Lower leg skin (tissue), 3 donors: ENCODE measurements around the gene CDC37.

Experiments used
- POLR2A ChIP-seq, 2 donors: fragments of 450-650 bp; IDR thresholded peaks; one replicate each; pipeline ENCODE4 v1.6.1; 2016 to 2017; ENCODE audit warnings: antibody characterized with exemption in 2 of 2, mild to moderate bottlenecking in 1 of 2, moderate library complexity in 1 of 2
- TF ChIP-seq, protein P1 (sequence below), 3 donors: fragments of 450-650 bp; IDR thresholded peaks; one replicate each; pipeline ENCODE4 v1.5.1; 2016; ENCODE audit warnings: antibody characterized with exemption in 3 of 3, mild to moderate bottlenecking in 3 of 3, moderate library complexity in 2 of 3

DNA sequence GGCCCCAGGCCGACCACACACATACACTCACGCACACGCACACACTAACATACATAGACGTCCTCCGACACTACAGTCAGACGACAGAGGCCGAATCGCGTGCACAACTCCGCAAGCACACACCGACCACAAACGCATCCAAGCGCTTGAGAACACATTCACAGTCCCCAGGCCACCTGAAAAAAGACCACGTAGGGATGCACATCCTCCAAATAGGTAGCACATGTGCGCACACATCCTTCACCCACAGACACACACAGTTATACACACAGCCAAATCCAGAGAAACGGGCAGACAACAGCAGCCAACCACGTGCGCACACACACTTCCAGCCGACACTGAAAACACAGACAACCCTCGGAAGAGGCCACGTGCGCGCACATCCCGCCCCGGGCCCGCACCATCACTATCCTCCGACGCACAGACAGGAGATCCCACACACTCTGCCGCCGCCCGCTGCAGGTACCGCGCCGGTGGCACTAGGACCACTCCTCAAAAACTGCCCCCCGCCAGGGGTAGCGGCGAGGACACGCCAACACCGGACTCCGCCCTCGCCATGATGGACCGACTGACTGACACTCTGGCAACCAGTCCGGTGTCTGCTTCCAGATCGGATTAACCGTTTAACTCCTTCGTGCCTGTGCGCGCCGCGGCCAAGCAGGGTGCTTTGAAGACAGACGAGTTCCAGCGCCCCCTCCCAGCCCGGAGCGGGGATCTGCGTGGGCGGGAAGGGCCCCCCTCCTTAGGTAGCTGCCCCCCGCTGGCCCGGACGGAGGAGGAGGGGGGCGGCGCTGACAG lies 16.5 kb upstream of the CDC37 start:
- TF ChIP-seq, protein P1, sequence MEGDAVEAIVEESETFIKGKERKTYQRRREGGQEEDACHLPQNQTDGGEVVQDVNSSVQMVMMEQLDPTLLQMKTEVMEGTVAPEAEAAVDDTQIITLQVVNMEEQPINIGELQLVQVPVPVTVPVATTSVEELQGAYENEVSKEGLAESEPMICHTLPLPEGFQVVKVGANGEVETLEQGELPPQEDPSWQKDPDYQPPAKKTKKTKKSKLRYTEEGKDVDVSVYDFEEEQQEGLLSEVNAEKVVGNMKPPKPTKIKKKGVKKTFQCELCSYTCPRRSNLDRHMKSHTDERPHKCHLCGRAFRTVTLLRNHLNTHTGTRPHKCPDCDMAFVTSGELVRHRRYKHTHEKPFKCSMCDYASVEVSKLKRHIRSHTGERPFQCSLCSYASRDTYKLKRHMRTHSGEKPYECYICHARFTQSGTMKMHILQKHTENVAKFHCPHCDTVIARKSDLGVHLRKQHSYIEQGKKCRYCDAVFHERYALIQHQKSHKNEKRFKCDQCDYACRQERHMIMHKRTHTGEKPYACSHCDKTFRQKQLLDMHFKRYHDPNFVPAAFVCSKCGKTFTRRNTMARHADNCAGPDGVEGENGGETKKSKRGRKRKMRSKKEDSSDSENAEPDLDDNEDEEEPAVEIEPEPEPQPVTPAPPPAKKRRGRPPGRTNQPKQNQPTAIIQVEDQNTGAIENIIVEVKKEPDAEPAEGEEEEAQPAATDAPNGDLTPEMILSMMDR (IDR thresholded peaks at IDR 0.05), result no peak
- no peak for TF ChIP-seq POLR2A (IDR thresholded peaks at IDR 0.05)
